IMR-90 (cell line): Measurements from ENCODE around the gene MBD3L5. TPM values are rescaled to one million over a fixed set of nuclear protein-coding genes. Genes with fewer than 3 reads are reported as not detected.

ENCODE experiments used
- ATAC-seq: fragments of 200-7000 bp; cut with Tn5 transposase; 2 replicates; pipeline ENCODE4 v1.9.1; 2020; ENCODE audit warnings: low read depth, mild to moderate bottlenecking, moderate library complexity
- BruUV-seq: library from RNA; stranded (reverse); fragments of 400-500 nt; replicated peaks from 2 replicates; lab custom pipeline; 2021; lab: Mats Ljungman, UMichigan
- CTCF ChIA-PET: fragments of 300-600 bp; formaldehyde crosslinking; extraction: SDS; loops from one replicate; lab custom pipeline; 2021; ENCODE audit warnings: antibody characterized with exemption; lab: Yijun Ruan, JAX
- POLR2A ChIA-PET: fragments of 300-600 bp; sonication (Branson Sonifier 250); formaldehyde crosslinking; loops from one replicate; lab custom pipeline; 2022; ENCODE audit warnings: antibody characterized with exemption; ENCODE audit not compliant: unreplicated experiment; lab: Charles Lee
- DNase-seq: peaks from one replicate; pipeline ENCODE4 v3.0.0; 2013
- H2AFZ ChIP-seq: replicated peaks from 2 replicates; pipeline ENCODE3; 2013; ENCODE audit warnings: low read length, mild to moderate bottlenecking; ENCODE audit not compliant: poor library complexity
- H2AK5ac ChIP-seq: 2 replicates; pipeline ENCODE4 v1.6.1; 2013; ENCODE audit warnings: low read depth, low read length, inconsistent platforms
- H2AK9ac ChIP-seq: replicated peaks from 2 replicates; pipeline ENCODE3; 2013; ENCODE audit warnings: mild to moderate bottlenecking, low read depth, low read length, moderate library complexity; ENCODE audit not compliant: poor library complexity
- H2BK120ac ChIP-seq: 2 replicates; pipeline ENCODE4 v1.6.1; 2013; ENCODE audit warnings: low read depth, low read length, inconsistent platforms
- H2BK15ac ChIP-seq: 3 replicates; pipeline ENCODE4 v1.6.1; 2013; ENCODE audit warnings: low read depth, low read length, inconsistent platforms
- H2BK20ac ChIP-seq: 2 replicates; pipeline ENCODE4 v1.6.1; 2013; ENCODE audit warnings: low read depth, mild to moderate bottlenecking, inconsistent platforms, low read length, moderate library complexity
- H2BK5ac ChIP-seq: 2 replicates; pipeline ENCODE4 v1.6.1; 2013; ENCODE audit warnings: mild to moderate bottlenecking, low read depth, low read length, inconsistent platforms; ENCODE audit not compliant: poor library complexity, severe bottlenecking
- H3K14ac ChIP-seq: replicated peaks from 2 replicates; pipeline ENCODE4 v1.6.1; 2013; ENCODE audit warnings: low read depth, low read length, inconsistent platforms
- H3K18ac ChIP-seq: 2 replicates; pipeline ENCODE4 v1.6.1; 2013; ENCODE audit warnings: low read depth, low read length, control low read depth
- H3K23ac ChIP-seq: 2 replicates; pipeline ENCODE4 v1.6.1; 2013; ENCODE audit warnings: low read depth, low read length, inconsistent platforms
- H3K27ac ChIP-seq: 2 replicates; pipeline ENCODE4 v1.5.1; 2013; ENCODE audit warnings: mild to moderate bottlenecking, control low read depth, low read length; ENCODE audit not compliant: insufficient read depth
- H3K27me3 ChIP-seq: 2 replicates; pipeline ENCODE4 v1.6.1; 2013; ENCODE audit warnings: low read length; ENCODE audit not compliant: control insufficient read depth, insufficient read depth
- H3K36me3 ChIP-seq: 2 replicates; pipeline ENCODE4 v1.6.1; 2013; ENCODE audit warnings: low read length, mixed read lengths; ENCODE audit not compliant: control insufficient read depth, insufficient read depth
- H3K4ac ChIP-seq: 2 replicates; pipeline ENCODE4 v1.6.1; 2013; ENCODE audit warnings: low read depth, low read length, inconsistent platforms
- H3K4me1 ChIP-seq: 2 replicates; pipeline ENCODE4 v1.6.1; 2013; ENCODE audit warnings: low read length, mixed read lengths; ENCODE audit not compliant: control insufficient read depth, insufficient read depth
- H3K4me2 ChIP-seq: 2 replicates; pipeline ENCODE4 v1.6.1; 2013; ENCODE audit warnings: low read depth, mild to moderate bottlenecking, control low read depth, low read length, moderate library complexity
- H3K4me3 ChIP-seq: 2 replicates; pipeline ENCODE4 v1.5.1; 2013; ENCODE audit warnings: low read depth, mild to moderate bottlenecking, control low read depth, low read length, moderate library complexity; ENCODE audit not compliant: insufficient read depth
- H3K56ac ChIP-seq: 2 replicates; pipeline ENCODE4 v1.6.1; 2013; ENCODE audit warnings: low read length, inconsistent platforms; ENCODE audit not compliant: insufficient read depth; ENCODE audit errors: extremely low read depth
- H3K79me1 ChIP-seq, 2 experiments: 2 replicates each; pipeline ENCODE4 v1.6.1; 2013; ENCODE audit warnings: low read length in 2 of 2, inconsistent platforms in 1 of 2, low read depth in 1 of 2
- H3K9ac ChIP-seq: 2 replicates; pipeline ENCODE4 v1.6.1; 2013; ENCODE audit warnings: low read depth, low read length, control low read depth
- H3K9me1 ChIP-seq: 2 replicates; pipeline ENCODE4 v1.6.1; 2013; ENCODE audit warnings: low read length, inconsistent platforms; ENCODE audit not compliant: insufficient read depth
- H3K9me3 ChIP-seq: 2 replicates; pipeline ENCODE4 v1.6.1; 2013; ENCODE audit warnings: low read length; ENCODE audit not compliant: control insufficient read depth, insufficient read depth
- H4K20me1 ChIP-seq: 2 replicates; pipeline ENCODE4 v1.6.1; 2013; ENCODE audit warnings: low read length, inconsistent platforms; ENCODE audit not compliant: insufficient read depth
- H4K5ac ChIP-seq: 2 replicates; pipeline ENCODE4 v1.6.1; 2013; ENCODE audit warnings: mild to moderate bottlenecking, low read depth, low read length, control low read depth
- H4K8ac ChIP-seq, 2 experiments: 2 replicates each; pipeline ENCODE4 v1.6.1; 2013; ENCODE audit warnings: low read depth in 2 of 2, low read length in 2 of 2, control low read depth in 1 of 2, inconsistent platforms in 1 of 2
- H4K91ac ChIP-seq: 2 replicates; pipeline ENCODE4 v1.6.1; 2013; ENCODE audit warnings: low read depth, low read length, inconsistent platforms; ENCODE audit not compliant: insufficient read depth
- BHLHE40 ChIP-seq: fragments of 150-350 bp; IDR thresholded peaks from 2 replicates; pipeline ENCODE4 v1.6.1; 2016; ENCODE audit warnings: mild to moderate bottlenecking, low read depth, low read length
- CEBPB ChIP-seq: IDR thresholded peaks from 2 replicates; pipeline ENCODE4 v1.6.1; 2012; ENCODE audit warnings: low read depth, low read length, improper control_type of control experiment
- CHD1 ChIP-seq: IDR thresholded peaks from 2 replicates; pipeline ENCODE4 v1.6.1; 2012; ENCODE audit warnings: low read depth, low read length, improper control_type of control experiment
- ELK1 ChIP-seq: fragments of 150-350 bp; IDR thresholded peaks from 2 replicates; pipeline ENCODE4 v1.6.1; 2016; ENCODE audit warnings: low read depth, mild to moderate bottlenecking, low read length, moderate library complexity, borderline replicate concordance
- FOS ChIP-seq: fragments of 150-350 bp; IDR thresholded peaks from 2 replicates; pipeline ENCODE4 v1.6.1; 2016; ENCODE audit warnings: low read depth, low read length
- MAFK ChIP-seq: IDR thresholded peaks from 2 replicates; pipeline ENCODE4 v1.6.1; 2012; ENCODE audit warnings: low read depth, low read length, improper control_type of control experiment
- MAZ ChIP-seq: IDR thresholded peaks from 2 replicates; pipeline ENCODE4 v1.6.1; 2012; ENCODE audit warnings: low read depth, mild to moderate bottlenecking, low read length, improper control_type of control experiment, moderate library complexity, borderline replicate concordance
- MXI1 ChIP-seq: IDR thresholded peaks from 2 replicates; pipeline ENCODE4 v1.6.1; 2012; ENCODE audit warnings: low read depth, mild to moderate bottlenecking, low read length, moderate library complexity, borderline replicate concordance
- NFE2L2 ChIP-seq: fragments of 150-350 bp; IDR thresholded peaks from 2 replicates; pipeline ENCODE4 v1.6.1; 2016; ENCODE audit warnings: low read depth, mild to moderate bottlenecking, low read length
- POLR2A ChIP-seq: IDR thresholded peaks from 2 replicates; pipeline ENCODE4 v1.6.1; 2012; ENCODE audit warnings: mild to moderate bottlenecking, low read depth, low read length
- RAD21 ChIP-seq: IDR thresholded peaks from 2 replicates; pipeline ENCODE4 v1.6.1; 2012; ENCODE audit warnings: low read length, improper control_type of control experiment
- RCOR1 ChIP-seq: IDR thresholded peaks from 2 replicates; pipeline ENCODE4 v1.6.1; 2012; ENCODE audit warnings: mild to moderate bottlenecking, low read length, improper control_type of control experiment; ENCODE audit not compliant: insufficient replicate concordance
- RFX5 ChIP-seq: IDR thresholded peaks from 2 replicates; pipeline ENCODE4 v1.8.0; 2012; ENCODE audit warnings: low read depth, mild to moderate bottlenecking, low read length, moderate library complexity
- SMC3 ChIP-seq: fragments of 150-350 bp; IDR thresholded peaks from 2 replicates; pipeline ENCODE4 v1.6.1; 2016; ENCODE audit warnings: low read depth, mild to moderate bottlenecking, antibody characterized with exemption, low read length, moderate library complexity
- USF2 ChIP-seq: fragments of 150-350 bp; IDR thresholded peaks from 2 replicates; pipeline ENCODE4 v1.6.1; 2017; ENCODE audit warnings: mild to moderate bottlenecking, antibody characterized with exemption, low read length, low read depth
- WGBS, 2 experiments: methylation state at CpG; one replicate each; pipeline versions ENCODE4 v1.1.5 to v1.1.7; 2013; ENCODE audit warnings: missing lambda C conversion rate in 2 of 2; ENCODE audit not compliant: insufficient read length in 1 of 2; ENCODE audit errors: extremely low coverage in 2 of 2; 5-methylcytosine and 5-hydroxymethylcytosine counted together
- dilution Hi-C: fragments of 300-500 bp; cut with HindIII; formaldehyde crosslinking; loops from one replicate; pipeline ENCODE4 v1.14.3; 2018; ENCODE audit warnings: low sequenced_read_pairs; ENCODE audit not compliant: unreplicated experiment
- in situ Hi-C: fragments of 300-500 bp; cut with MboI; formaldehyde crosslinking; loops from 3 replicates; pipeline ENCODE4 v1.14.3; 2019; ENCODE audit warnings: low sequenced_read_pairs, inconsistent platforms, mixed read lengths
- intact Hi-C: fragments of 100-400 bp; cut with micrococcal nuclease; formaldehyde crosslinking; loops from 2 replicates; pipeline ENCODE4 v1.10.0; 2022
- polyA plus RNA-seq, 3 experiments: library from polyadenylated mRNA; depleted of rRNA; stranded (reverse); fragments of >200 nt; gene quantifications; 2 replicates each; pipeline ENCODE4 v1.2.3, GENCODE V29; 2012; ENCODE audit warnings: low replicate concordance in 1 of 3
- total RNA-seq: library from RNA; depleted of rRNA; stranded (reverse); fragments of >200 nt; gene quantifications from 2 replicates; pipeline ENCODE4 v1.2.3, GENCODE V29; 2012
- TF ChIP-seq, protein P1 (sequence below): conservative IDR thresholded peaks from 2 replicates; pipeline ENCODE4 v1.5.1; 2012; ENCODE audit warnings: mild to moderate bottlenecking, low read depth, low read length, improper control_type of control experiment

The MBD3L5 gene
- total and polyA plus RNA-seq, 2 of the 4 experiments (the other 2 are of a cell fraction), result not detected

DNA sequence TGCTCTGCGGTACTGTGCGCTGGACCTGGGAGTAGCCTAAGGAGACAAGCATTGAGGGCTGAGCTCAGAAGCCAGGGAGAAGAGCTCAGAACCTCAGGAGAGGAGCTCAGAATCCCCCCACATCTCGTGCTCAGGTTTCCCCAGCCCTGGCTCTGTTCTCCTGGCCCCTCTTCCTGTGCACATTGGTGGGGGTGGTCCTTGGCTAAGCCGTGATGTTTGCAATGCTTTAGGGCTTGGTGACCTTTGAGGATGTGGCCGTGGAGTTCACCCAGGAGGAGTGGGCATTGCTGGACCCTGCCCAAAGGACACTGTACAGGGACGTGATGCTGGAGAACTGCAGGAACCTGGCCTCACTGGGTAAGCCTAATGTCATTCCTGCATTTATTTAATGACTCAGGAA is 45.8 kb downstream of the MBD3L5 start:
- H2BK20ac ChIP-seq, result no peak overlapping the region
- H3K9me1 ChIP-seq, result no peaks in the 10 kb centered on the region
- H3K9me3 ChIP-seq, result peaks cover 56% of the 10 kb centered on the region
- H3K23ac ChIP-seq, result no peak overlapping the region
- CTCF ChIA-PET, result no interaction called here
- no peak overlapping the region for H2BK15ac ChIP-seq
- DNase-seq (no peak), ATAC-seq (no peak)
- no peak for TF ChIP-seq RCOR1
- TF ChIP-seq, protein P1, sequence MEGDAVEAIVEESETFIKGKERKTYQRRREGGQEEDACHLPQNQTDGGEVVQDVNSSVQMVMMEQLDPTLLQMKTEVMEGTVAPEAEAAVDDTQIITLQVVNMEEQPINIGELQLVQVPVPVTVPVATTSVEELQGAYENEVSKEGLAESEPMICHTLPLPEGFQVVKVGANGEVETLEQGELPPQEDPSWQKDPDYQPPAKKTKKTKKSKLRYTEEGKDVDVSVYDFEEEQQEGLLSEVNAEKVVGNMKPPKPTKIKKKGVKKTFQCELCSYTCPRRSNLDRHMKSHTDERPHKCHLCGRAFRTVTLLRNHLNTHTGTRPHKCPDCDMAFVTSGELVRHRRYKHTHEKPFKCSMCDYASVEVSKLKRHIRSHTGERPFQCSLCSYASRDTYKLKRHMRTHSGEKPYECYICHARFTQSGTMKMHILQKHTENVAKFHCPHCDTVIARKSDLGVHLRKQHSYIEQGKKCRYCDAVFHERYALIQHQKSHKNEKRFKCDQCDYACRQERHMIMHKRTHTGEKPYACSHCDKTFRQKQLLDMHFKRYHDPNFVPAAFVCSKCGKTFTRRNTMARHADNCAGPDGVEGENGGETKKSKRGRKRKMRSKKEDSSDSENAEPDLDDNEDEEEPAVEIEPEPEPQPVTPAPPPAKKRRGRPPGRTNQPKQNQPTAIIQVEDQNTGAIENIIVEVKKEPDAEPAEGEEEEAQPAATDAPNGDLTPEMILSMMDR, result no peak
- TF ChIP-seq RAD21, result no peak
- TF ChIP-seq MXI1, result no peak
- TF ChIP-seq CEBPB, result no peak
- no peak for TF ChIP-seq MAFK
- TF ChIP-seq MAZ, result no peak
- TF ChIP-seq BHLHE40, result no peak
- TF ChIP-seq NFE2L2, result no peak
- TF ChIP-seq SMC3, result no peak
- no peak for TF ChIP-seq POLR2A
- TF ChIP-seq RFX5, result no peak
- TF ChIP-seq ELK1, result no peak
- no peak for TF ChIP-seq CHD1
- TF ChIP-seq USF2, result no peak
- no peak for TF ChIP-seq FOS
- H4K5ac ChIP-seq, result no peak overlapping the region
- no peak overlapping the region for H3K18ac ChIP-seq
- WGBS, 2 experiments, result no CpG with 5 or more reads among the region's 6 CpGs
- no peak overlapping the region for H3K4ac ChIP-seq
- POLR2A ChIA-PET, result no interaction called here
- in situ Hi-C loops, result no loop called here
- no peak overlapping the region for H3K14ac ChIP-seq
- no peak overlapping the region for H3K27ac ChIP-seq
- no peak overlapping the region for H3K9ac ChIP-seq
- H4K91ac ChIP-seq, result no peak overlapping the region
- no peak overlapping the region for H2AFZ ChIP-seq
- dilution Hi-C loops, result no loop called here
- H2BK120ac ChIP-seq, result no peak overlapping the region
- BruUV-seq, result no TSS peak
- H2AK5ac ChIP-seq, result no peak overlapping the region
- H3K36me3 ChIP-seq, result peaks cover 77% of the 10 kb centered on the region
- no peak overlapping the region for H3K4me3 ChIP-seq
- H3K4me1 ChIP-seq, result no peaks in the 10 kb centered on the region
- H3K79me1 ChIP-seq, result peaks cover 2 to 5% of the 10 kb centered on the region in 2 experiments; a peak in 3 of 4 replicates
- intact Hi-C loops, result no loop called here
- no peak overlapping the region for H4K8ac ChIP-seq
- no peaks in the 10 kb centered on the region for H3K27me3 ChIP-seq
- H2BK5ac ChIP-seq, result no peak overlapping the region
- H2AK9ac ChIP-seq, result no peak overlapping the region
- no peak overlapping the region for H3K4me2 ChIP-seq
- H3K56ac ChIP-seq, result no peak overlapping the region
- no peaks in the 10 kb centered on the region for H4K20me1 ChIP-seq
